KMS-11 (cell line): ENCODE measurements around the gene VWA2.

Experiments used
- H2AFZ ChIP-seq: fragments of 200-600 bp; sonication (generic); 2 replicates; pipeline ENCODE4 v1.6.1; 2016; ENCODE audit warnings: antibody characterized with exemption, mixed run types, low read depth
- H3K27ac ChIP-seq: fragments of 200-600 bp; sonication (generic); 2 replicates; pipeline ENCODE4 v1.6.1; 2016; ENCODE audit warnings: mild to moderate bottlenecking, mixed run types
- H3K27me3 ChIP-seq: fragments of 200-600 bp; sonication (generic); 2 replicates; pipeline ENCODE4 v1.6.1; 2017; ENCODE audit warnings: mild to moderate bottlenecking, low read depth, mixed run types, moderate library complexity; ENCODE audit not compliant: insufficient read depth
- H3K36me3 ChIP-seq: fragments of 200-600 bp; sonication (generic); 2 replicates; pipeline ENCODE4 v1.6.1; 2017; ENCODE audit warnings: mild to moderate bottlenecking, mixed run types; ENCODE audit not compliant: insufficient read depth
- H3K4me1 ChIP-seq: fragments of 200-600 bp; sonication (generic); 2 replicates; pipeline ENCODE4 v1.6.1; 2016; ENCODE audit warnings: mild to moderate bottlenecking, low read depth, mixed run types; ENCODE audit not compliant: poor library complexity, severe bottlenecking
- H3K4me2 ChIP-seq: fragments of 200-600 bp; sonication (generic); 2 replicates; pipeline ENCODE4 v1.7.0; 2016; ENCODE audit warnings: mild to moderate bottlenecking, mixed run types
- H3K4me3 ChIP-seq: fragments of 200-600 bp; sonication (generic); IDR thresholded peaks from 2 replicates; pipeline ENCODE4 v1.6.1; 2017; ENCODE audit warnings: low read depth, low read length, mixed read lengths; ENCODE audit not compliant: insufficient read depth
- H3K79me2 ChIP-seq: fragments of 200-600 bp; sonication (generic); 2 replicates; pipeline ENCODE4 v1.6.1; 2016; ENCODE audit warnings: low read depth, mixed run types; ENCODE audit not compliant: insufficient read depth
- H3K9ac ChIP-seq: fragments of 200-600 bp; sonication (generic); 2 replicates; pipeline ENCODE4 v1.6.1; 2016; ENCODE audit warnings: mild to moderate bottlenecking, mixed run types
- H4K20me1 ChIP-seq: fragments of 200-600 bp; sonication (generic); 2 replicates; pipeline ENCODE4 v1.6.1; 2016; ENCODE audit warnings: mild to moderate bottlenecking, mixed run types; ENCODE audit not compliant: insufficient read depth
- CTCF ChIP-seq: fragments of 200-600 bp; sonication (generic); conservative IDR thresholded peaks from 2 replicates; pipeline ENCODE4 v1.6.1; 2017; ENCODE audit warnings: low read depth, mild to moderate bottlenecking, antibody characterized with exemption, low read length, moderate library complexity, mixed read lengths

The VWA2 gene

GRCh38 chr10:114284346-114285071 lies 45.5 kb downstream of the VWA2 start:
- H3K27ac ChIP-seq: no peak overlapping the region
- H3K9ac ChIP-seq: no peak overlapping the region
- no peak for TF ChIP-seq CTCF
- H4K20me1 ChIP-seq: no peaks in the 10 kb centered on the region
- no peaks in the 10 kb centered on the region for H3K79me2 ChIP-seq
- no peaks in the 10 kb centered on the region for H3K36me3 ChIP-seq
- H3K4me3 ChIP-seq: no peak overlapping the region
- H3K27me3 ChIP-seq: no peaks in the 10 kb centered on the region
- H3K4me1 ChIP-seq: no peaks in the 10 kb centered on the region
- H3K4me2 ChIP-seq: no peak overlapping the region
- H2AFZ ChIP-seq: no peak overlapping the region

- TF ChIP-seq CTCF: no peak
Observed at GRCh38 chr10:114285961-114286441, 46.9 kb downstream of the VWA2 start.

GRCh38 chr10:114286921-114287320 lies 47.9 kb downstream of the VWA2 start:
- Histone ChIP-seq H3K36me3 (no peaks in the 10 kb centered on the region), H3K4me3 (no peak overlapping the region), H2AFZ (no peak overlapping the region), H3K4me1 (no peaks in the 10 kb centered on the region), H3K27me3 (no peaks in the 10 kb centered on the region), H4K20me1 (no peaks in the 10 kb centered on the region), H3K4me2 (no peak overlapping the region), H3K9ac (no peak overlapping the region), H3K27ac (no peak overlapping the region), H3K79me2 (no peaks in the 10 kb centered on the region)
- TF ChIP-seq CTCF: no peak

More at GRCh38 chr10:114285961-114286441, 46.9 kb downstream of the VWA2 start:
- no peak overlapping the region for H2AFZ ChIP-seq
- no peaks in the 10 kb centered on the region for H3K4me1 ChIP-seq
- H3K27me3 ChIP-seq: no peaks in the 10 kb centered on the region
- H3K79me2 ChIP-seq: no peaks in the 10 kb centered on the region
- H4K20me1 ChIP-seq: no peaks in the 10 kb centered on the region
- no peak overlapping the region for H3K4me3 ChIP-seq
- H3K4me2 ChIP-seq: no peak overlapping the region
- H3K36me3 ChIP-seq: no peaks in the 10 kb centered on the region
- no peak overlapping the region for H3K9ac ChIP-seq
- H3K27ac ChIP-seq: no peak overlapping the region

GRCh38 chr10:114288424-114289095 lies 49.5 kb downstream of the VWA2 start:
- Histone ChIP-seq H3K4me2 (no peak overlapping the region), H3K36me3 (no peaks in the 10 kb centered on the region), H3K4me3 (no peak overlapping the region), H2AFZ (no peak overlapping the region), H3K27ac (no peak overlapping the region), H4K20me1 (no peaks in the 10 kb centered on the region), H3K4me1 (no peaks in the 10 kb centered on the region), H3K27me3 (no peaks in the 10 kb centered on the region), H3K9ac (no peak overlapping the region), H3K79me2 (no peaks in the 10 kb centered on the region)
- no peak for TF ChIP-seq CTCF
